ENCODE measurements around the gene KLHDC8A. TPM values are rescaled to one million over a fixed set of nuclear protein-coding genes. Genes with fewer than 3 reads are reported as not detected.

KLHDC8A gene
- total RNA-seq, 4 donors from 2014 or later: not detected

- DNase-seq (ENCODE audit: low spot score) (no peak), ATAC-seq (ENCODE audit: low FRiP score) (peak; percentile 46)
- TF ChIP-seq CTCF (IDR thresholded peaks at IDR 0.05): no peak
These were observed 19.3 kb upstream of the KLHDC8A start for GRCh38 chr1:205375835-205376545.

GRCh38 chr1:205374210-205375078 is 17.7 kb upstream of the KLHDC8A start:
- TF ChIP-seq CTCF (IDR thresholded peaks at IDR 0.05): no peak
- no peak for DNase-seq (ENCODE audit: low spot score)
- ATAC-seq (ENCODE audit: low FRiP score): peak; percentile 82

GRCh38 chr1:205373798-205374175 is 17.1 kb upstream of the KLHDC8A start:
- DNase-seq (ENCODE audit: low spot score) (no peak), ATAC-seq (ENCODE audit: low FRiP score) (no peak)
- TF ChIP-seq CTCF (IDR thresholded peaks at IDR 0.05): no peak

GRCh38 chr1:205373022-205373797 is 16.5 kb upstream of the KLHDC8A start:
- no peak for DNase-seq (ENCODE audit: low spot score)
- TF ChIP-seq CTCF (IDR thresholded peaks at IDR 0.05): no peak

GRCh38 chr1:205371871-205372660 is 15.3 kb upstream of the KLHDC8A start:
- no peak for ATAC-seq (ENCODE audit: low FRiP score)
- no peak for TF ChIP-seq CTCF (IDR thresholded peaks at IDR 0.05)
- no peak for DNase-seq (ENCODE audit: low spot score)

More at GRCh38 chr1:205373022-205373797, 16.5 kb upstream of the KLHDC8A start:
- peak; percentile 40 for ATAC-seq (ENCODE audit: low FRiP score)

GRCh38 chr1:205370780-205371179 is 14.1 kb upstream of the KLHDC8A start:
- DNase-seq (ENCODE audit: low spot score) (no peak), ATAC-seq (ENCODE audit: low FRiP score) (no peak)
- TF ChIP-seq CTCF (IDR thresholded peaks at IDR 0.05): no peak

Measured in omental fat pad (tissue), 4 donors.